ENCODE results near the gene KLHDC4. TPM values are rescaled to one million over a fixed set of nuclear protein-coding genes. Genes with fewer than 3 reads are reported as not detected.

The KLHDC4 gene
- total RNA-seq, 1 experiment from 2014 or later, result 76.2 TPM

- Histone ChIP-seq H3K4me1 (ENCODE audit: insufficient read depth, low read length) (no peaks in the 10 kb centered on the region), H4K91ac (ENCODE audit: insufficient read length, low read depth, low read length) (peak overlapping the region; percentile 65), H3T11ph (ENCODE audit: low read length) (no peak overlapping the region), H4K5ac (ENCODE audit: insufficient read length, low read depth, low read length) (no peak overlapping the region), H3K79me2 (ENCODE audit: insufficient read depth, low read length) (no peaks in the 10 kb centered on the region), H2BK15ac (ENCODE audit: low read depth, low read length) (peak overlapping the region; percentile 19; the same call in 1 of the 2 replicates), H3K9ac (ENCODE audit: extremely low read depth, insufficient read length, low read length) (no peak overlapping the region), H3K56ac (ENCODE audit: insufficient read length, low read depth, low read length) (no peak overlapping the region), H2AK5ac (ENCODE audit: insufficient read length, low read length) (no peak overlapping the region), H3K79me1 (ENCODE audit: insufficient read depth, low read depth, low read length, poor library complexity, severe bottlenecking) (no peaks in the 10 kb centered on the region), H2BK20ac (ENCODE audit: low read depth, low read length, poor library complexity, severe bottlenecking) (no peak overlapping the region), H3K4ac (ENCODE audit: low read depth, low read length) (no peak overlapping the region), H3K27ac (ENCODE audit: insufficient read length, low read depth, low read length) (no peak overlapping the region), H2AFZ (ENCODE audit: low read length) (no peak overlapping the region), H3K9me3 (ENCODE audit: control insufficient read depth, low read depth, low read length) (no peaks in the 10 kb centered on the region), H2BK5ac (ENCODE audit: insufficient read length, low read length) (no peak overlapping the region), H3K27me3 (ENCODE audit: insufficient read depth, low read length) (no peaks in the 10 kb centered on the region), H3K4me2 (ENCODE audit: insufficient read depth, insufficient read length, low read length) (no peak overlapping the region), H4K8ac (replicated peaks; ENCODE audit: insufficient read length, low read depth, low read length) (no peak overlapping the region), H3K23ac (ENCODE audit: insufficient read length, low read depth, low read length) (no peak overlapping the region), H2BK120ac (ENCODE audit: low read depth, low read length, poor library complexity, severe bottlenecking) (no peak overlapping the region), H2BK12ac (ENCODE audit: insufficient read length, low read depth, low read length) (no peak overlapping the region), H3K14ac (ENCODE audit: insufficient read depth, low read length) (no peak overlapping the region; the same call in 1 of the 2 replicates), H3K23me2 (ENCODE audit: insufficient read length, low read depth, low read length, poor library complexity, severe bottlenecking) (peaks cover 4% of the 10 kb centered on the region), H3K18ac (ENCODE audit: insufficient read length, low read depth, low read length) (no peak overlapping the region), H4K20me1 (ENCODE audit: control insufficient read depth, insufficient read depth, insufficient read length) (no peaks in the 10 kb centered on the region)
- TF ChIP-seq, protein P1, sequence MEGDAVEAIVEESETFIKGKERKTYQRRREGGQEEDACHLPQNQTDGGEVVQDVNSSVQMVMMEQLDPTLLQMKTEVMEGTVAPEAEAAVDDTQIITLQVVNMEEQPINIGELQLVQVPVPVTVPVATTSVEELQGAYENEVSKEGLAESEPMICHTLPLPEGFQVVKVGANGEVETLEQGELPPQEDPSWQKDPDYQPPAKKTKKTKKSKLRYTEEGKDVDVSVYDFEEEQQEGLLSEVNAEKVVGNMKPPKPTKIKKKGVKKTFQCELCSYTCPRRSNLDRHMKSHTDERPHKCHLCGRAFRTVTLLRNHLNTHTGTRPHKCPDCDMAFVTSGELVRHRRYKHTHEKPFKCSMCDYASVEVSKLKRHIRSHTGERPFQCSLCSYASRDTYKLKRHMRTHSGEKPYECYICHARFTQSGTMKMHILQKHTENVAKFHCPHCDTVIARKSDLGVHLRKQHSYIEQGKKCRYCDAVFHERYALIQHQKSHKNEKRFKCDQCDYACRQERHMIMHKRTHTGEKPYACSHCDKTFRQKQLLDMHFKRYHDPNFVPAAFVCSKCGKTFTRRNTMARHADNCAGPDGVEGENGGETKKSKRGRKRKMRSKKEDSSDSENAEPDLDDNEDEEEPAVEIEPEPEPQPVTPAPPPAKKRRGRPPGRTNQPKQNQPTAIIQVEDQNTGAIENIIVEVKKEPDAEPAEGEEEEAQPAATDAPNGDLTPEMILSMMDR (conservative IDR thresholded peaks at IDR 0.05), result no peak
- no peaks in the 10 kb centered on the region for H3K9me3 Mint-ChIP-seq
- DNase-seq, result peak; percentile 61
- no peaks in the 10 kb centered on the region for H3K36me3 Mint-ChIP-seq (ENCODE audit: insufficient read depth in 1 of 3, low read depth in 3 of 3)
- no peak overlapping the region for H3K4me3 Mint-ChIP-seq
- no peaks in the 10 kb centered on the region; the same call in 1 of the 2 replicates for H3K27me3 Mint-ChIP-seq (ENCODE audit: low read depth)
- no CpG with 5 or more reads among the region's 15 CpGs for WGBS (ENCODE audit: extremely low coverage, insufficient read length, low lambda C conversion rate)
- peaks cover 3 to 22% of the 10 kb centered on the region in 2 experiments for H3K4me1 Mint-ChIP-seq
- peak overlapping the region in 2 of 3 experiments; percentile 86 to 90; a peak in 5 of 7 replicates for H3K27ac Mint-ChIP-seq
These were observed 90.6 kb downstream of the KLHDC4 start for GRCh38 chr16:87675111-87675719.

Data from H9 (cell line).